Epithelial cell of esophagus (primary cell): ENCODE data around the gene LRRC8E.
"Not testable (repeated sequence)": the region's sequence is repeated elsewhere in the genome, so short reads cannot be mapped to it uniquely, and the experiment has no call there.

Source experiments
- DNase-seq: peaks from one replicate; pipeline ENCODE4 v3.0.0; 2010; ENCODE audit warnings: low read depth
- H3K4me3 ChIP-seq: 2 replicates; pipeline ENCODE4 v1.5.1; 2011; ENCODE audit warnings: mild to moderate bottlenecking, low read length, control low read depth
- CTCF ChIP-seq: IDR thresholded peaks from 2 replicates; pipeline ENCODE4 v1.5.1; 2011; ENCODE audit warnings: low read depth, mild to moderate bottlenecking, low read length, control low read depth, inconsistent platforms; ENCODE audit not compliant: insufficient read depth; ENCODE audit errors: missing control alignments

Gene LRRC8E

GRCh38 chr19:7855426-7856108 lies 32.7 kb upstream of the LRRC8E start:
- no peak overlapping the region for H3K4me3 ChIP-seq
- TF ChIP-seq CTCF = no peak
- DNase-seq = no peak

- DNase-seq = no peak
- TF ChIP-seq CTCF = no peak
- no peak overlapping the region for H3K4me3 ChIP-seq
Measured at GRCh38 chr19:7856109-7856591, 32.2 kb upstream of the LRRC8E start.

- no peak for DNase-seq
Measured at GRCh38 chr19:7856679-7857663, 31.3 kb upstream of the LRRC8E start.

GRCh38 chr19:7857727-7858108 lies 30.6 kb upstream of the LRRC8E start:
- TF ChIP-seq CTCF = no peak
- H3K4me3 ChIP-seq = no peak overlapping the region
- no peak for DNase-seq

More at GRCh38 chr19:7856679-7857663, 31.3 kb upstream of the LRRC8E start:
- TF ChIP-seq CTCF = no peak
- no peak overlapping the region for H3K4me3 ChIP-seq

- no peak for DNase-seq
- TF ChIP-seq CTCF = no peak
- no peak overlapping the region for H3K4me3 ChIP-seq
Measured at GRCh38 chr19:7858109-7858770, 30.1 kb upstream of the LRRC8E start.

GRCh38 chr19:7859087-7859486 lies 29.2 kb upstream of the LRRC8E start:
- not testable (repeated sequence) for H3K4me3 ChIP-seq, DNase-seq
